K562 (cell line): ENCODE measurements around the gene LIF. TPM values are rescaled to one million over a fixed set of nuclear protein-coding genes. Genes with fewer than 3 reads are reported as not detected.

Experiments
- CXXC5 ChIP-seq: fragments of 250-450 bp; sonication (Bioruptor Pico); IDR thresholded peaks from 2 replicates; pipeline ENCODE4 v1.8.0; 2022; ENCODE audit warnings: inconsistent platforms, mild to moderate bottlenecking, moderate library complexity
- E2F6 ChIP-seq, 2 experiments: IDR thresholded peaks; 2 replicates each; pipeline ENCODE4 v1.6.1; 2011; ENCODE audit warnings: borderline replicate concordance in 1 of 2, control low read depth in 1 of 2, low read depth in 1 of 2, low read length in 1 of 2, mild to moderate bottlenecking in 1 of 2, mixed read lengths in 1 of 2, moderate library complexity in 1 of 2; ENCODE audit not compliant: insufficient read depth in 1 of 2, insufficient read length in 1 of 2, poor library complexity in 1 of 2, severe bottlenecking in 1 of 2; ENCODE audit errors: extremely low read depth in 1 of 2
- KLF13 ChIP-seq: fragments of 450-650 bp; IDR thresholded peaks from 2 replicates; pipeline ENCODE4 v1.6.1; 2016; ENCODE audit warnings: missing genetic modification characterization, low read depth, mild to moderate bottlenecking, missing compliant biosample characterization, moderate library complexity, borderline replicate concordance
- MTA3 ChIP-seq: fragments of 450-650 bp; formaldehyde crosslinking; IDR thresholded peaks from 2 replicates; pipeline ENCODE4 v1.6.1; 2017; ENCODE audit warnings: mild to moderate bottlenecking, borderline replicate concordance
- NFATC3 ChIP-seq: fragments of 450-650 bp; IDR thresholded peaks from 2 replicates; pipeline ENCODE4 v1.6.1; 2017; ENCODE audit warnings: mild to moderate bottlenecking
- NONO ChIP-seq, 2 experiments: fragments of 200-400 bp in 1 of 2; fragments of 450-650 bp in 1 of 2; formaldehyde crosslinking in 1 of 2; IDR thresholded peaks; 2 replicates each; pipeline ENCODE4 v1.6.1; 2017; ENCODE audit warnings: low read depth in 2 of 2, mild to moderate bottlenecking in 2 of 2, moderate library complexity in 2 of 2, low read length in 1 of 2
- NRF1 ChIP-seq, 2 experiments: fragments of 450-650 bp; IDR thresholded peaks in 1 of 2; conservative IDR thresholded peaks in 1 of 2; 2 replicates each; pipeline ENCODE4 v1.6.1; 2014; ENCODE audit warnings: mild to moderate bottlenecking in 2 of 2
- PHF8 ChIP-seq: fragments of 200-600 bp; sonication (generic); IDR thresholded peaks from 2 replicates; pipeline ENCODE4 v1.6.1; 2012; ENCODE audit warnings: mixed run types, mild to moderate bottlenecking, inconsistent platforms, low read length, moderate library complexity, borderline replicate concordance
- RAD51 ChIP-seq: fragments of 450-650 bp; IDR thresholded peaks from 2 replicates; pipeline ENCODE4 v1.7.1; 2016; ENCODE audit warnings: low read depth, mild to moderate bottlenecking, borderline replicate concordance
- RB1 ChIP-seq: fragments of 450-650 bp; IDR thresholded peaks from 2 replicates; pipeline ENCODE4 v1.6.1; 2017; ENCODE audit warnings: low read depth, mild to moderate bottlenecking
- RBFOX2 ChIP-seq: fragments of 200-400 bp; formaldehyde crosslinking; IDR thresholded peaks from 2 replicates; pipeline ENCODE4 v1.6.1; 2017; ENCODE audit warnings: low read depth, mild to moderate bottlenecking, low read length, moderate library complexity
- SAP30 ChIP-seq: fragments of 200-600 bp; sonication (generic); IDR thresholded peaks from 2 replicates; pipeline ENCODE4 v1.6.1; 2012; ENCODE audit warnings: borderline replicate concordance, low read depth, mild to moderate bottlenecking, moderate library complexity, low read length, control low read depth, inconsistent platforms; ENCODE audit not compliant: insufficient read depth, poor library complexity, severe bottlenecking
- TFAP4 ChIP-seq: sonication (generic); formaldehyde crosslinking; IDR thresholded peaks from 2 replicates; pipeline ENCODE4 v1.8.0; 2022; ENCODE audit warnings: missing genetic modification reagents, mild to moderate bottlenecking, moderate library complexity, borderline replicate concordance
- YY1 ChIP-seq, 3 experiments: IDR thresholded peaks; 2 replicates each; pipeline ENCODE4 v1.6.1; 2011; ENCODE audit warnings: low read length in 2 of 3, mild to moderate bottlenecking in 2 of 3, moderate library complexity in 2 of 3, borderline replicate concordance in 1 of 3, control low read depth in 1 of 3, low read depth in 1 of 3; ENCODE audit not compliant: insufficient read depth in 3 of 3, insufficient replicate concordance in 2 of 3, control insufficient read depth in 1 of 3, insufficient read length in 1 of 3; ENCODE audit errors: extremely low read depth in 1 of 3
- ZBTB7A ChIP-seq: IDR thresholded peaks from 2 replicates; pipeline ENCODE4 v1.6.1; 2011; ENCODE audit warnings: low read depth, mild to moderate bottlenecking, low read length, moderate library complexity, borderline replicate concordance; ENCODE audit not compliant: control insufficient read depth
- ZNF146 ChIP-seq: IDR thresholded peaks from one replicate; pipeline ENCODE4 v1.6.1; 2018; ENCODE audit warnings: missing compliant biosample characterization; ENCODE audit not compliant: unreplicated experiment
- polyA plus RNA-seq, 8 experiments: library from polyadenylated mRNA; depleted of rRNA in 4 of 8; stranded (reverse) in 5 of 8; unstranded in 3 of 8; fragments of >200 nt; fragmentation: Nextera tagmentation in 2 of 8; fragmentation: Illumina TruSeq in 1 of 8; extraction: Ambion mirVana in 2 of 8; extraction: Trizol in 1 of 8; gene quantifications; 2 replicates each; pipeline versions ENCODE4 v1.2.1 to v1.2.3, GENCODE V29; 2011 to 2014; ENCODE audit warnings: inconsistent platforms in 1 of 8, missing spikeins in 1 of 8
- total RNA-seq, 7 experiments: library from RNA; depleted of rRNA in 6 of 7; stranded (reverse); fragments of >200 nt in 6 of 7; fragmentation: Illumina TruSeq in 2 of 7; extraction: Trizol in 2 of 7; gene quantifications; 2 replicates each; pipeline versions ENCODE4 v1.2.1 to v1.2.3, GENCODE V29; 2011 to 2021; ENCODE audit warnings: low replicate concordance in 1 of 7
- TF ChIP-seq, protein P1 (sequence below): fragments of 450-650 bp; IDR thresholded peaks from 2 replicates; pipeline ENCODE4 v1.6.1; 2016; ENCODE audit warnings: borderline replicate concordance
- TF ChIP-seq, protein P2 (sequence below): sonication (generic); formaldehyde crosslinking; IDR thresholded peaks from 2 replicates; pipeline ENCODE4 v1.8.0; 2022; ENCODE audit warnings: mild to moderate bottlenecking, missing genetic modification reagents

Gene LIF
- total and polyA plus RNA-seq, 9 of the 15 experiments (the other 6 are each of a cell fraction or from before 2014, with no cell fraction given) = 0.05 to 0.39 (median 0.18) TPM; not detected in 3

DNA sequence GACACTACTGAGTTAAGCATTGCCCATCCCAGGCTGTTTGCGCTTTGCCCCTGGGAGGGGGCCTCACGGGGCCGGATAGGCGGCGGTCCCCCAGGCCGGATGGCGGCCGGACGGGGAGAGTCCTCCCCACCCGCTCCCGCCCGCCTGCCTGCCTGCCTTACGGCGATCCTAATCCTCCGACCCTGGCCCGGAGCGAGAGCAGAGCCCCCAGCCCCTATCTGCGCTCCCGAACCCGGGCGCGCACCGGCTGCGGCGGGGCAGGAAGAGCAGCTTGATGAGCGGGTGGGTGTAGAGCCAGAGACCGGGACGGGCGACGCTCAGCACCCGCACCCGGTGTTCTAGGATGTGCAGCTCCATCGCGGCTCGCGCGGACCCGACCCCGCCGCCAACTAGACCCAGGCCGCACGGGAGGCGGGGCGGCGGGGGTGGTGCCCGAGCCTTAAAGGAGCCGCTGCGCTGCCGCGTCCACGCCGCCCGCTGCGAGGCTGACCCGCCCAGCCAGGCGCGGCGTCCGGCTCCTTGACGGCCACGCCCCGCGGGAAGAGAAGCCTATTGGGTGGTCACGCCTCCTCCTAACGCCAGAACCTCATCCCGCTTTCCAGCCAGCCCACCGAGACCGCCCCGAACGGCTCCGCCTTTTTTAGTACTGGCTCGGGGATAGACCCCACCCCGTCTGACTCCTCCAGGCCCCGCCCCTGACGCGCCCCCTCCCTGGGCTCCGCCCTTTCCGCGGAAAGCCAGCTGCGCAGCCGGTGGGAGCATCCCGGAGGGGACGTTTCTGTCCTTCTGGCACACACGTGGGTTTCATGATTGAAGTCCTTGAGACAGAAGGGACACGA lies 42.8 kb upstream of the LIF start, which contains the start of gene CASTOR1 (continued):
- TF ChIP-seq, protein P1, sequence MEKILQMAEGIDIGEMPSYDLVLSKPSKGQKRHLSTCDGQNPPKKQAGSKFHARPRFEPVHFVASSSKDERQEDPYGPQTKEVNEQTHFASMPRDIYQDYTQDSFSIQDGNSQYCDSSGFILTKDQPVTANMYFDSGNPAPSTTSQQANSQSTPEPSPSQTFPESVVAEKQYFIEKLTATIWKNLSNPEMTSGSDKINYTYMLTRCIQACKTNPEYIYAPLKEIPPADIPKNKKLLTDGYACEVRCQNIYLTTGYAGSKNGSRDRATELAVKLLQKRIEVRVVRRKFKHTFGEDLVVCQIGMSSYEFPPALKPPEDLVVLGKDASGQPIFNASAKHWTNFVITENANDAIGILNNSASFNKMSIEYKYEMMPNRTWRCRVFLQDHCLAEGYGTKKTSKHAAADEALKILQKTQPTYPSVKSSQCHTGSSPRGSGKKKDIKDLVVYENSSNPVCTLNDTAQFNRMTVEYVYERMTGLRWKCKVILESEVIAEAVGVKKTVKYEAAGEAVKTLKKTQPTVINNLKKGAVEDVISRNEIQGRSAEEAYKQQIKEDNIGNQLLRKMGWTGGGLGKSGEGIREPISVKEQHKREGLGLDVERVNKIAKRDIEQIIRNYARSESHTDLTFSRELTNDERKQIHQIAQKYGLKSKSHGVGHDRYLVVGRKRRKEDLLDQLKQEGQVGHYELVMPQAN = 0 out of 2 replicates have a peak, but pooled peaks have one; percentile 25
- TF ChIP-seq RBFOX2 = peak; percentile 41; the same call in 1 of the 2 replicates
- TF ChIP-seq NRF1 (conservative IDR thresholded peaks at IDR 0.05 in 1 of 2, IDR thresholded peaks at IDR 0.05 in 1 of 2) = peak; percentile 74 to 78
- TF ChIP-seq NFATC3 = no peak
- TF ChIP-seq SAP30 = peak; percentile 14
- TF ChIP-seq YY1 (IDR thresholded peaks at IDR 0.05; ENCODE audit: borderline replicate concordance in 1 of 3, control insufficient read depth in 1 of 3, extremely low read depth in 1 of 3, insufficient read depth in 3 of 3, insufficient read length in 1 of 3, insufficient replicate concordance in 2 of 3, low read depth in 1 of 3, low read length in 2 of 3) = peak in 1 of 3 experiments; percentile 2
- TF ChIP-seq RAD51 = no peak
- TF ChIP-seq CXXC5 (CRISPR knock-in tag) = peak; percentile 74
- TF ChIP-seq ZNF146 (CRISPR knock-in tag) = no peak
- TF ChIP-seq E2F6 (IDR thresholded peaks at IDR 0.05; ENCODE audit: borderline replicate concordance in 1 of 2, extremely low read depth in 1 of 2, insufficient read depth in 1 of 2, insufficient read length in 1 of 2, low read depth in 1 of 2, low read length in 1 of 2, poor library complexity in 1 of 2, severe bottlenecking in 1 of 2) = peak in 1 of 2 experiments; percentile 63
- TF ChIP-seq, protein P2, sequence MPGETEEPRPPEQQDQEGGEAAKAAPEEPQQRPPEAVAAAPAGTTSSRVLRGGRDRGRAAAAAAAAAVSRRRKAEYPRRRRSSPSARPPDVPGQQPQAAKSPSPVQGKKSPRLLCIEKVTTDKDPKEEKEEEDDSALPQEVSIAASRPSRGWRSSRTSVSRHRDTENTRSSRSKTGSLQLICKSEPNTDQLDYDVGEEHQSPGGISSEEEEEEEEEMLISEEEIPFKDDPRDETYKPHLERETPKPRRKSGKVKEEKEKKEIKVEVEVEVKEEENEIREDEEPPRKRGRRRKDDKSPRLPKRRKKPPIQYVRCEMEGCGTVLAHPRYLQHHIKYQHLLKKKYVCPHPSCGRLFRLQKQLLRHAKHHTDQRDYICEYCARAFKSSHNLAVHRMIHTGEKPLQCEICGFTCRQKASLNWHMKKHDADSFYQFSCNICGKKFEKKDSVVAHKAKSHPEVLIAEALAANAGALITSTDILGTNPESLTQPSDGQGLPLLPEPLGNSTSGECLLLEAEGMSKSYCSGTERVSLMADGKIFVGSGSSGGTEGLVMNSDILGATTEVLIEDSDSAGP (CRISPR knock-in tag) = peak; percentile 86
- TF ChIP-seq ZBTB7A = peak; percentile 73; the same call in 1 of the 2 replicates
- peak; percentile 79 for TF ChIP-seq TFAP4 (CRISPR knock-in tag)
- peak; percentile 56; the same call in 1 of the 2 replicates for TF ChIP-seq KLF13 (tag)
- TF ChIP-seq MTA3 = 0 out of 2 replicates have a peak, but pooled peaks have one; percentile 25
- peak; percentile 39; the same call in 1 of the 2 replicates for TF ChIP-seq PHF8
- peak in 1 of 2 experiments; percentile 60; a peak in 1 of 4 replicates for TF ChIP-seq NONO (IDR thresholded peaks at IDR 0.05; ENCODE audit: low read depth in 2 of 2, low read length in 1 of 2)
- peak; percentile 50; the same call in 1 of the 2 replicates for TF ChIP-seq RB1
